GM12878 (cell line): Measurements from ENCODE around the gene FAM237B. TPM values are rescaled to one million over a fixed set of nuclear protein-coding genes. Genes with fewer than 3 reads are reported as not detected.

ENCODE experiments used
- ATAC-seq: fragments of 200-7000 bp; cut with Tn5 transposase; 3 replicates; pipeline ENCODE4 v1.9.1; 2020; ENCODE audit warnings: mild to moderate bottlenecking, moderate library complexity
- BruUV-seq: library from RNA; stranded (reverse); fragments of 400-500 nt; replicated peaks from 2 replicates; lab custom pipeline; 2021; lab: Mats Ljungman, UMichigan
- CTCF ChIA-PET: fragments of 300-600 bp; sonication (Branson Sonifier 250); formaldehyde crosslinking; extraction: SDS; loops from one replicate; lab custom pipeline; 2021; ENCODE audit warnings: inconsistent platforms; lab: Yijun Ruan, JAX
- POLR2A ChIA-PET: fragments of 350-600 bp; formaldehyde crosslinking; extraction: SDS; loops from one replicate; lab custom pipeline; 2021; ENCODE audit warnings: inconsistent platforms; lab: Charles Lee
- RAD21 ChIA-PET: fragments of 300-600 bp; sonication (Branson Sonifier 250); formaldehyde crosslinking; loops from one replicate; lab custom pipeline; 2023; ENCODE audit warnings: antibody characterized with exemption; ENCODE audit not compliant: unreplicated experiment; lab: Charles Lee
- SMC1A ChIA-PET: fragments of 300-600 bp; sonication (Branson Sonifier 250); formaldehyde crosslinking; loops from one replicate; lab custom pipeline; 2023; ENCODE audit not compliant: unreplicated experiment, uncharacterized antibody; lab: Charles Lee
- DNase-seq: peaks from one replicate; pipeline ENCODE4 v3.0.0-alpha.2; 2011; ENCODE audit warnings: low read depth, low spot score
- FAIRE-seq: peaks from 3 replicates; lab custom pipeline; 2011; peaks lifted over from hg19 to GRCh38; lab: Jason Lieb, UNC
- H2AFZ ChIP-seq: 2 replicates; pipeline ENCODE4 v1.6.0; 2011; ENCODE audit warnings: low read depth, low read length, control low read depth; ENCODE audit not compliant: control insufficient read depth
- H3K27ac ChIP-seq: 2 replicates; pipeline ENCODE4 v1.5.1; 2011; ENCODE audit warnings: control low read depth; ENCODE audit not compliant: control insufficient read depth, insufficient read depth
- H3K27me3 ChIP-seq, 2 experiments: replicated peaks in 1 of 2; 2 replicates each; pipeline versions ENCODE4 v1.6.0 to v1.6.1; 2011; ENCODE audit warnings: low read length in 1 of 2; ENCODE audit not compliant: control insufficient read depth in 2 of 2, insufficient read depth in 2 of 2
- H3K36me3 ChIP-seq, 2 experiments: 2 replicates each; pipeline ENCODE4 v1.5.1; 2011; ENCODE audit warnings: low read length in 1 of 2; ENCODE audit not compliant: control insufficient read depth in 2 of 2, insufficient read depth in 2 of 2
- H3K4me1 ChIP-seq: 2 replicates; pipeline ENCODE4 v1.6.1; 2011; ENCODE audit warnings: mild to moderate bottlenecking, low read length, moderate library complexity, mixed read lengths; ENCODE audit not compliant: control insufficient read depth, insufficient read depth
- H3K4me2 ChIP-seq: 2 replicates; pipeline ENCODE4 v1.6.0; 2011; ENCODE audit warnings: control low read depth; ENCODE audit not compliant: control insufficient read depth, insufficient read depth
- H3K4me3 ChIP-seq: fragments of 200-600 bp; sonication (generic); 2 replicates; pipeline ENCODE4 v1.5.1; 2016
- H3K79me2 ChIP-seq: 2 replicates; pipeline ENCODE4 v1.6.0; 2011; ENCODE audit warnings: low read length; ENCODE audit not compliant: control insufficient read depth, insufficient read depth
- H3K9ac ChIP-seq: 2 replicates; pipeline ENCODE4 v1.8.0; 2011; ENCODE audit warnings: low read length, control low read depth, mixed read lengths; ENCODE audit not compliant: control insufficient read depth, insufficient read depth
- H3K9me3 ChIP-seq: replicated peaks from 3 replicates; pipeline ENCODE4 v1.5.1; 2011; ENCODE audit warnings: mild to moderate bottlenecking, low read length; ENCODE audit not compliant: control insufficient read depth, insufficient read depth
- H4K20me1 ChIP-seq: 2 replicates; pipeline ENCODE4 v1.6.0; 2011; ENCODE audit not compliant: control insufficient read depth, insufficient read depth
- E2F4 ChIP-seq: IDR thresholded peaks from 2 replicates; pipeline ENCODE4 v1.6.1; 2012; ENCODE audit warnings: low read depth, low read length, improper control_type of control experiment
- WGBS: methylation state at CpG from one replicate; pipeline ENCODE4 v1.1.6; 2016; ENCODE audit warnings: low lambda C conversion rate; ENCODE audit not compliant: insufficient replicate concordance, insufficient coverage; ENCODE audit errors: missing lambda C conversion rate; 5-methylcytosine and 5-hydroxymethylcytosine counted together
- in situ Hi-C: fragments of 300-500 bp; cut with MboI; formaldehyde crosslinking; loops from 9 replicates; pipeline ENCODE4 v1.14.3; 2018; ENCODE audit warnings: mixed read lengths
- intact Hi-C: fragments of 100-400 bp; cut with micrococcal nuclease; formaldehyde crosslinking; loops from one replicate; pipeline ENCODE4 v1.14.2; 2022; ENCODE audit not compliant: unreplicated experiment
- polyA plus RNA-seq, 11 experiments: library from polyadenylated mRNA; depleted of rRNA in 4 of 11; unstranded in 6 of 11; stranded (reverse) in 5 of 11; fragments of >200 nt; fragmentation: Nextera tagmentation in 4 of 11; fragmentation: Illumina TruSeq in 1 of 11; extraction: Ambion mirVana in 4 of 11; extraction: Trizol in 1 of 11; gene quantifications; 1 replicate in 1 of 11; 2 replicates in 10 of 11; pipeline versions ENCODE4 v1.2.1 to v1.2.3, GENCODE V29; 2011 to 2016; ENCODE audit warnings: inconsistent platforms in 2 of 11, missing spikeins in 2 of 11, low read depth in 1 of 11
- total RNA-seq, 4 experiments: library from RNA; depleted of rRNA in 3 of 4; stranded (reverse); fragments of >200 nt in 3 of 4; fragmentation: Illumina TruSeq in 1 of 4; extraction: Trizol in 1 of 4; gene quantifications; 2 replicates each; pipeline versions ENCODE4 v1.2.1 to v1.2.3, GENCODE V29; 2013 to 2021
- TF ChIP-seq, protein P1 (sequence below): fragments of 150-350 bp; IDR thresholded peaks from 2 replicates; pipeline ENCODE4 v1.6.1; 2014; ENCODE audit warnings: mild to moderate bottlenecking, low read depth, low read length

FAM237B gene
- total and polyA plus RNA-seq, 10 of the 15 experiments (the other 5 are each of a cell fraction or from before 2014, with no cell fraction given) = not detected

DNA sequence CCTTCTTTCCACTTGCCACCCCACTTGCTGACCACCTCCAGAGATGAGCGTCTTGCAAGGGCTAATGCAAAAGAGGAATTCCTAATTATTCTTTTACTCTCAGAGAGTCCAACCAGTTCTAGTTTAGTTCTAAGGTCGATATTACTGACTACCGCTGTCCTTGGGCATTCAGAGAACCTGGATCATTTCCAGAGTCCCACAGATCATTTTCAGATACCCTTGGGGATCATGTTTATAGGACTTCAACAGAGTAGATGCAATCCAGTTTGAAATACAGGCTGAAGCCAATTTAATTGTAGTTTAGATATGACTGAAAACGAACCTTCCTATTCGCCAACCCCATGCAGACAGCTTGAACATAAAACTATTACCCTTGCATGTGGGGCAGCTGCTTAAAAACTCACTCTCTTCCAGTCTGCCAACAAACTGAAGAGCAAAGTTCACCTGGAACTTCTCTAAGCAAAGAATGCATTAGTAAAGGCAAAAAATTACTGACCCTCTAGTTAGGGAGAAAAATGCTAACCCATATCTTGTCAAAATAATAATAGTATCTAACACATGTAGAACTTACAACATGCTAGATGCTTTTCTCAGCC, 53.7 kb downstream of the FAM237B start:
- Histone ChIP-seq H3K4me1 (no peaks in the 10 kb centered on the region), H3K36me3 (no peaks in the 10 kb centered on the region), H3K79me2 (no peaks in the 10 kb centered on the region), H3K4me2 (no peak overlapping the region), H3K4me3 (no peak overlapping the region), H2AFZ (no peak overlapping the region), H3K9me3 (no peaks in the 10 kb centered on the region), H3K9ac (no peak overlapping the region), H4K20me1 (no peaks in the 10 kb centered on the region), H3K27ac (no peak overlapping the region), H3K27me3 (0 out of 4 replicates have a peak, but pooled peaks cover 0 to 2% of the 10 kb centered on the region in 2 experiments)
- 29% methylated on average over 5 of the region's 5 CpGs for WGBS
- ATAC-seq = no peak
- in situ Hi-C loops = no loop called here
- POLR2A ChIA-PET = no interaction called here
- no peak for TF ChIP-seq E2F4
- TF ChIP-seq, protein P1, sequence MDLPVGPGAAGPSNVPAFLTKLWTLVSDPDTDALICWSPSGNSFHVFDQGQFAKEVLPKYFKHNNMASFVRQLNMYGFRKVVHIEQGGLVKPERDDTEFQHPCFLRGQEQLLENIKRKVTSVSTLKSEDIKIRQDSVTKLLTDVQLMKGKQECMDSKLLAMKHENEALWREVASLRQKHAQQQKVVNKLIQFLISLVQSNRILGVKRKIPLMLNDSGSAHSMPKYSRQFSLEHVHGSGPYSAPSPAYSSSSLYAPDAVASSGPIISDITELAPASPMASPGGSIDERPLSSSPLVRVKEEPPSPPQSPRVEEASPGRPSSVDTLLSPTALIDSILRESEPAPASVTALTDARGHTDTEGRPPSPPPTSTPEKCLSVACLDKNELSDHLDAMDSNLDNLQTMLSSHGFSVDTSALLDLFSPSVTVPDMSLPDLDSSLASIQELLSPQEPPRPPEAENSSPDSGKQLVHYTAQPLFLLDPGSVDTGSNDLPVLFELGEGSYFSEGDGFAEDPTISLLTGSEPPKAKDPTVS = no peak
- FAIRE-seq = no peak
- intact Hi-C loops = no loop called here
- no TSS peak for BruUV-seq
- CTCF ChIA-PET = interaction anchor here (0.6 to 2.8 kb wide), 4 partner anchors 31 to 160 kb away, joined by 3 to 16 read pairs (median 5); partner anchors contain the start of gene STEAP1
- DNase-seq = no peak
- SMC1A ChIA-PET = interaction anchor here (0.9 to 1.5 kb wide), 6 partner anchors 10 to 163 kb away, joined by 3 to 7 read pairs (median 4); no protein-coding TSS in a partner anchor
- RAD21 ChIA-PET = interaction anchor here (1.0 to 2.4 kb wide), 3 partner anchors 9 to 160 kb away, joined by 3 to 7 read pairs (median 3); no protein-coding TSS in a partner anchor
